ENCODE data around the gene MRPL47. TPM values are rescaled to one million over a fixed set of nuclear protein-coding genes. Genes with fewer than 3 reads are reported as not detected.
A peak's percentile ranks its signal among the peaks of the same experiment; 100 is the strongest.

The MRPL47 gene
- total and polyA plus RNA-seq, 9 of the 15 experiments (the other 6 are each of a cell fraction or from before 2014, with no cell fraction given), result 101 to 437 (median 141) TPM

GRCh38 chr3:179653096-179653797, 48.8 kb upstream of the MRPL47 start (continued):
- no peak for TF ChIP-seq ZHX1 (conservative IDR thresholded peaks at IDR 0.05; ENCODE audit: low read length)
- no peak for TF ChIP-seq ZBTB40 (IDR thresholded peaks at IDR 0.05)
- TF ChIP-seq ZBTB40 (CRISPR knock-in tag; IDR thresholded peaks at IDR 0.05), result no peak
- TF ChIP-seq ZNF384 (IDR thresholded peaks at IDR 0.05; ENCODE audit: low read depth, low read length), result no peak
- peak; percentile 24 for TF ChIP-seq TAF1 (IDR thresholded peaks at IDR 0.05; ENCODE audit: control insufficient read depth, extremely low read depth, insufficient read depth, low read length, severe bottlenecking)
- no peak for TF ChIP-seq ZNF830 (CRISPR knock-in tag; IDR thresholded peaks at IDR 0.05)
- no peak for TF ChIP-seq ZNF778 (CRISPR knock-in tag; IDR thresholded peaks at IDR 0.05)
- no peak for TF ChIP-seq ZNF707 (CRISPR knock-in tag; conservative IDR thresholded peaks at IDR 0.05)
- no peak for TF ChIP-seq THRA (IDR thresholded peaks at IDR 0.05)
- TF ChIP-seq PRMT5 (CRISPR knock-in tag; IDR thresholded peaks at IDR 0.05), result no peak
- TF ChIP-seq UBTF (IDR thresholded peaks at IDR 0.05; ENCODE audit: borderline replicate concordance in 1 of 2, low read depth in 2 of 2, low read length in 2 of 2), result peak in 1 of 2 experiments; percentile 27; a peak in 1 of 4 replicates
